ENCODE data around the gene LRP1B. TPM values are rescaled to one million over a fixed set of nuclear protein-coding genes. Genes with fewer than 3 reads are reported as not detected.

The LRP1B gene
- polyA plus RNA-seq, 3 donors = 0.77 to 1.1 (median 1.1) TPM

DNA sequence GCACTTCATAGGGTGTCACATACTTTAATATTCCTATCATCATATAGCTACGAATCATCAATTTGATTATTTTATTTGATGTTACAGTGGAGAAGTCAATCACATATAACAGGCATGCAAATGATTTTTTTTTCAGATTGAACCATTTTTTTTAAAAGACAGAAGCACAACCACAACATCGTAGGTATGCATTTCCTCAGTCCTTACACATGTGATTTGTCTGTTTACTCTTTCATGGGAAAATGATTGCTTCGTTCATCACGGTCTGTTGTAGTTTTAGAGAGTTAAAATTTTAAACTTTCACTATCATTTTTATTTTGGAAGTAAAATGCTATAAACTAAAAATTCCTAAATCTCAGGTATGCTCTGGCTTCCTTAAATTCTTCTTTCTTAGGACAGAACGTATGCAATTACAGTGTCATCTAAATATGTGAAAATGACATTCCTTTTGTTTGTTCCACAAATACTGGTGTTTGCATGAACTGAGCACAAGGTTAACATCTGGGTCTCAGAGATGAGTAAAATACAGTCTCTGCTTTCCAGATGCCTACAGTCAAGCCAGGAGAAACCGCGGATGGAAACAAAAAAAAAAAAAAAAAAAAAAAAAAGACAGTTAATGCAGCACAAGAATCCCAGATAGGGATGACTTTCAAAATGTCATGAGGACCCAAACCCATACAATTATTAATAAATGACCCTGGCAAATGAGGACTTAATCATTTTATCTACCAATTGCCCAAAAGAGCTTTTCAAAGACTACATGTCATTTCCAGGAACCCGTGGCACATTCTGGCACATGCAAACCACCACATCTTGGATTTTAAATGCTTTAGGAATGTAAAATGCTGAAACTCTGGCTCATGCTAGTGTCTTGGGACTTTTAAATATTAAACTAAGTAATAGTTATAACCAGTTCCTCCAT is 201.2 kb downstream of the LRP1B start:
- DNase-seq (ENCODE audit: extremely low read depth in 1 of 11, low read depth in 9 of 11, low spot score in 4 of 11) = no peak

GRCh38 chr2:141928476-141928875 is 202.3 kb downstream of the LRP1B start:
- no peak for DNase-seq (ENCODE audit: extremely low read depth in 1 of 11, low read depth in 9 of 11, low spot score in 4 of 11)

GRCh38 chr2:141927536-141927935 is 203.3 kb downstream of the LRP1B start:
- DNase-seq (ENCODE audit: extremely low read depth in 1 of 11, low read depth in 9 of 11, low spot score in 4 of 11) = no peak

GRCh38 chr2:141925511-141925910 is 205.3 kb downstream of the LRP1B start:
- DNase-seq (ENCODE audit: extremely low read depth in 1 of 11, low read depth in 9 of 11, low spot score in 4 of 11) = no peak

DNA sequence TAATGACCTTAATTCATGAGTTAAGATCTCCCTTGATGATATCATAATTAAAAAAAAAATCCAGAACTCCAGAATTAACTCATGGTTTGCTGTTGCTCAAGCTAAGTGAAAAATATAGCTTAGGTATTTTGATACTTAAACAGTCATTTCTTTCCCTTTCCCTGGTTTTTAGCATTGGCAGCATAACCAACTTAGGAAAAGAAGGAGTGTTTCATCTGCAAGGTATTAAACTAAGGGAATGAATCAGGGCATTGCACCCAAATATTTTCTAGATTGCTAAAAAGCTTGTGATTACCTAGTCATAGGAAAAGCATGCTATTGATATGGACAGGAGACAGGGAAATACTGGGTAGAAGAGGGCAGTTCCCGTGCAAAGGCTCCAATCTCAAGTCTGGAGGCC is 207.2 kb downstream of the LRP1B start:
- DNase-seq (ENCODE audit: extremely low read depth in 1 of 11, low read depth in 9 of 11, low spot score in 4 of 11) = no peak

DNA sequence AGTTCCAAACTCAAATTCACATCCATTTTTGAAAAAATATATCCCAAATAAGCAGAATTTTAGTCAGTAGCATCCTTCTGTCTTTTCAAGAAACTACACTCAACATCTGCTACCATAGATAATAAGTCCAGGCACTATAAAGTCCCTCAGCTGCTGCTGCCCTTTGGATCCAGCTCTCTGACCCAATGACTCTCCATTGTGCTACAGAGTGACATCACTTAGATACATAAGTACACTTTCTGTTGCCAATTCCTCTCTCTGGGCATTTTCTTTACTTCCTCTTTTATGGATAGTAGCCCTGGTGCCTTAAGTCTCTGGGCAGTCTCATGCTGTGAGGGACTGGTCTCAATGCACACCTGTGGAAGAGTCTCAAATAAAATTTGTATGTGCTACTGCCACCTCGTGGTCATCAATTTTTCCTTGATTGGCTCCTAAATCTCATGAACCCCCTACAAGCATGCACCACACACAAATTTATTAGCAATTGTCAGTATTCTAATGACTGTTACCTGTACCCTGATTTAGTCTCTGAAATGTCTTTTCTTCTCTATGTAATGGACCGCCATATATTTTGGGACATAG is 219.2 kb downstream of the LRP1B start:
- peak in 5 of 11 donors; percentile 3 to 29 (median 11) for DNase-seq (ENCODE audit: extremely low read depth in 1 of 11, low read depth in 9 of 11, low spot score in 4 of 11)

- DNase-seq (ENCODE audit: extremely low read depth in 1 of 11, low read depth in 9 of 11, low spot score in 4 of 11) = no peak
Measured at GRCh38 chr2:141906678-141907077, 224.1 kb downstream of the LRP1B start.

GRCh38 chr2:141900826-141901225 is 230.0 kb downstream of the LRP1B start:
- no peak for DNase-seq (ENCODE audit: extremely low read depth in 1 of 11, low read depth in 9 of 11, low spot score in 4 of 11)

GRCh38 chr2:141899740-141900139 is 231.1 kb downstream of the LRP1B start:
- DNase-seq (ENCODE audit: extremely low read depth in 1 of 11, low read depth in 9 of 11, low spot score in 4 of 11) = no peak

DNA sequence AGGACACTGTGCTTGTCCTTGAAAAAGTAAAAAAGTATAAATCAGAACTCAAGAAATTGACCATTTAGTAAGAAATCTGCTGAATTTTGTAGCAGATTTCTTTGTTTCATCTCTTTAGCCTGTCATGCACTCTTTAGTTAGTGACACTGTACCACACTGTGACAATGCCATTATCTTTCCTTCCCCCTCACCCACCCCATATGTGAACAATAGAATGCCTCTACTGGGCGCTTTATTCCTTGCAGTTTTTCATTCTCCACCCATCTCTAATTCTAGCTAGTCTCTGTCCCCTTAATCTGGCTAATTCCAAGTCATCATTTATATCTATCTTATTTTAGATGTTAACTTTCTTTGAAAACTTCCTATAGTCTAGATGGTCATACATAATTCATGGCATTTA is 241.0 kb downstream of the LRP1B start:
- no peak for DNase-seq (ENCODE audit: extremely low read depth in 1 of 11, low read depth in 9 of 11, low spot score in 4 of 11)

- DNase-seq (ENCODE audit: extremely low read depth in 1 of 11, low read depth in 9 of 11, low spot score in 4 of 11) = no peak
Measured at GRCh38 chr2:141888987-141889555, 241.7 kb downstream of the LRP1B start.

DNA sequence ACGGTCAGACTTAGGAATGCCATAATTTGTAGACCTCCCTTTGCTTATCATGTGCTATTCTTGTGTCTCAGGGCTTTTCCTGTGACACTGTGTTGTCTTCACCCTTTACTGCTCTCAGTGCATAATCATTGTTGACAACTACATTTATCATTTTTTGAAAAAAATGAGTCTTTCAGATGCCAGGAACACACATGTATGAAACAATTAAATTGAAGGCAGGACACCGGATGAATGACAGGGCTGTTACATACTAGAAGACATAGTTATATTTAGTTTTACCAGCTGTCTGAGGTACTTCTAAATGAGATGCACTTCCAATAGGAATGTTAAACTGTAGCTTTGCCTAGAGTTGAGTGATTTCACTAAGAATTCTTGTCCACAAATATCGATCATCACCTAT is 243.5 kb downstream of the LRP1B start:
- DNase-seq (ENCODE audit: extremely low read depth in 1 of 11, low read depth in 9 of 11, low spot score in 4 of 11) = no peak

DNA sequence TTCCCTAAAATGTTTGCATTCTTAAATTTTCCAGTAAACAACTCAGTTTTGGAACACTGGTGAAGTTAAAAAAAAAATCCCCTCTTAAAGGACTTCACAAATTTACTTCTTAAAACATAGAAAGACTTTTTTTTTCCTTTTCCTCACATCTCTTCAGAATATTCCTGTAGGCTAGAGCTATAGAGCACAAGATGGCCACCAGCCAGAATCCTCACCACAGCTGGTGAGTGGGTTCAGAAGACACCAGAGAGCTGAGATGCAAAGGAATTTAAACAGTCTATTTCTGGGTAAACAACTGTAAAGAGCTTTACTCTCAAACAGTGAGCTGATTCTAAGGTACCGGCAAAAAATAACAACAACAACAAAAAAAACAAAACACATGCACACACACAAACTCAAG is 252.8 kb downstream of the LRP1B start:
- no peak for DNase-seq (ENCODE audit: extremely low read depth in 1 of 11, low read depth in 9 of 11, low spot score in 4 of 11)

- DNase-seq (ENCODE audit: extremely low read depth in 1 of 11, low read depth in 9 of 11, low spot score in 4 of 11) = no peak
Measured at GRCh38 chr2:141871913-141872634, 258.7 kb downstream of the LRP1B start.

- no peak for DNase-seq (ENCODE audit: extremely low read depth in 1 of 11, low read depth in 9 of 11, low spot score in 4 of 11)
Measured at GRCh38 chr2:141869572-141869971, 261.2 kb downstream of the LRP1B start.

GRCh38 chr2:141863964-141864363 is 266.9 kb downstream of the LRP1B start:
- DNase-seq (ENCODE audit: extremely low read depth in 1 of 11, low read depth in 9 of 11, low spot score in 4 of 11) = no peak

DNA sequence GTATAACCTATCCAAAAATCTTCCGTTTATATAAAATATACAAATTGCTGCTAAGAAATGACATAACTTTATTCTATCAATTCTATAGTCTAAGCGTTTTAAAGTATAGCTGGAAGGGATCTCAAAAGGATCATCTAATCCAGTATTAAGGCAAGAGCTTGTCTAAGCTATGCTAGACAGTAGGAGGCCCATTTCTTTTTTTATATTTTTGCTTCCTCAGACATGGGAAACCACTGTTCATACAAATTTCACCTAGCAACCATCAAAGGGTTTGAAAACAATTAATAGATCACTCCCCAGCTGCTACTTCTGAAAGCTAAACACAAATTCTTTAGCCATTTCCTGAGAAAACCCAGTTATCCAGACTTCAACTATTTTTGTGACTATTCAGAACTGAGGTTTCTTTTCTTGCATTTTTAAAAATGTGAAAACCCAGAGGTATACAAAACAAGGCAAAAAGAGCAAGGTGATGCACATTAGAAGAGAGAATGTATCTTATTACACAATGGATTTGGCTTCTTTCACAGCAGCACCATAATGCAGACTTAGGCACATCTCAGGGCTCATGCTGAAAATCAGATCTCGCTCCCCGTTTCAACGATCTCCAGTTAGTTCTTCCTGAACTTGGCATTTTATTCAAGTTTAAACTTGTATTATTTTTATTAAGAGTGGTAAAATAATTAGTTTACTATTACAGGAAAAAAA is 274.4 kb downstream of the LRP1B start:
- no peak for DNase-seq (ENCODE audit: extremely low read depth in 1 of 11, low read depth in 9 of 11, low spot score in 4 of 11)

GRCh38 chr2:141848191-141848590 is 282.6 kb downstream of the LRP1B start:
- no peak for DNase-seq (ENCODE audit: extremely low read depth in 1 of 11, low read depth in 9 of 11, low spot score in 4 of 11)

- DNase-seq (ENCODE audit: extremely low read depth in 1 of 11, low read depth in 9 of 11, low spot score in 4 of 11) = no peak
Measured at GRCh38 chr2:141844231-141844630, 286.6 kb downstream of the LRP1B start.
